22Rv1 (cell line): Measurements from ENCODE around the gene POLR3H.
"Not testable (repeated sequence)": the region's sequence is repeated elsewhere in the genome, so short reads cannot be mapped to it uniquely, and the experiment has no call there.

ENCODE experiments used
- H3K27ac ChIP-seq: fragments of 450-650 bp; 2 replicates; pipeline ENCODE4 v1.5.1; 2017
- ZFX ChIP-seq: fragments of 450-650 bp; IDR thresholded peaks from 2 replicates; pipeline ENCODE4 v1.6.1; 2017; ENCODE audit warnings: antibody characterized with exemption, borderline replicate concordance
- TF ChIP-seq, protein P1 (sequence below): fragments of 450-650 bp; IDR thresholded peaks from 2 replicates; pipeline ENCODE4 v1.5.1; 2017; ENCODE audit warnings: mild to moderate bottlenecking

The POLR3H gene

DNA sequence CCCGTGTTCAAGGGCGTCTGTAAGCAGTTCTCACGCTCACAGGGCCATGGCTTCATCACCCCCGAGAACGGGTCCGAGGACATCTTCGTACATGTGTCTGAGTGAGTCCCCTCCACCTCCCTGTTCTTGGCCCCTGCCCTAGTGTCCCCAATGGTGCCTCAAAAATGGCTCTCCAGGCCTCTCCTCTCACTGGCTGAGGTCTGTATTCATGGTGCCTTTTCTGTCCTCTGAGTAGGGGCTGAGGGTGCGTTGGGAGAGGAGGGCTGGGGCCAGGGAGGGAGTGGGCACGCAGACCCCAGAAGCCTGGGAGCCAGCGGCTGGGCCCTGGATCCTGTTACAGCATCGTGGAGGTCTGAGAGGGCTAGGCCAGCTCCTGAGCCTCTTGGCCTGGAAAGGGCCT lies 29.4 kb upstream of the POLR3H start:
- 0 out of 2 replicates have a peak overlapping the region, but pooled peaks have one; percentile 1 for H3K27ac ChIP-seq
- no peak for TF ChIP-seq ZFX
- TF ChIP-seq, protein P1, sequence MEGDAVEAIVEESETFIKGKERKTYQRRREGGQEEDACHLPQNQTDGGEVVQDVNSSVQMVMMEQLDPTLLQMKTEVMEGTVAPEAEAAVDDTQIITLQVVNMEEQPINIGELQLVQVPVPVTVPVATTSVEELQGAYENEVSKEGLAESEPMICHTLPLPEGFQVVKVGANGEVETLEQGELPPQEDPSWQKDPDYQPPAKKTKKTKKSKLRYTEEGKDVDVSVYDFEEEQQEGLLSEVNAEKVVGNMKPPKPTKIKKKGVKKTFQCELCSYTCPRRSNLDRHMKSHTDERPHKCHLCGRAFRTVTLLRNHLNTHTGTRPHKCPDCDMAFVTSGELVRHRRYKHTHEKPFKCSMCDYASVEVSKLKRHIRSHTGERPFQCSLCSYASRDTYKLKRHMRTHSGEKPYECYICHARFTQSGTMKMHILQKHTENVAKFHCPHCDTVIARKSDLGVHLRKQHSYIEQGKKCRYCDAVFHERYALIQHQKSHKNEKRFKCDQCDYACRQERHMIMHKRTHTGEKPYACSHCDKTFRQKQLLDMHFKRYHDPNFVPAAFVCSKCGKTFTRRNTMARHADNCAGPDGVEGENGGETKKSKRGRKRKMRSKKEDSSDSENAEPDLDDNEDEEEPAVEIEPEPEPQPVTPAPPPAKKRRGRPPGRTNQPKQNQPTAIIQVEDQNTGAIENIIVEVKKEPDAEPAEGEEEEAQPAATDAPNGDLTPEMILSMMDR, result no peak

- not testable (repeated sequence) for H3K27ac ChIP-seq
Observed at GRCh38 chr22:41572305-41572704, 28.0 kb upstream of the POLR3H start.

GRCh38 chr22:41571786-41572185 lies 27.5 kb upstream of the POLR3H start:
- TF ChIP-seq ZFX, result no peak
- TF ChIP-seq, protein P1, result no peak
- H3K27ac ChIP-seq, result no peak overlapping the region

DNA sequence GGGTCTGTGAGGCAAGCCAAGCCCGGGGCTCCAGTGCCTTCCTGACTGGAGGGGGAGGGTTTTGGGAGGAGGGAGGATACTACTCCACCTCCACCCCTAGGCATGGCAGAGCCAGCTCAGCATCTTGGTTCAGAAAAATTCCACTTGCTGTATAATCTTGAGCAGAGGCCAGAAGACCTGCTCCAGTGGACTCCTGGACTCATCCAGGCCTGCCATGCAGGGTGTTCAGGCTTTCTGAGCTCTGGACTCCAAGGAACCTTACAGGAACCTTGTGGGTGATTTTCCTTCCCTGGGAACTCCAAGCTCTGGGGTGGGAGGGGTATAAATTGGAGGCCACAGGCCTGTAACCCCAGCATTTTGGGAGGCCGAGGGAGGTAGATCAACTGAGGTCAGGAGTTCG lies 26.0 kb upstream of the POLR3H start:
- TF ChIP-seq, protein P1, result no peak
- TF ChIP-seq ZFX, result no peak
- H3K27ac ChIP-seq, result no peak overlapping the region

- TF ChIP-seq, protein P1, result no peak
- TF ChIP-seq ZFX, result no peak
- no peak overlapping the region for H3K27ac ChIP-seq
Observed at GRCh38 chr22:41568811-41569210, 24.5 kb upstream of the POLR3H start.

GRCh38 chr22:41567512-41567768 lies 23.2 kb upstream of the POLR3H start:
- no peak overlapping the region for H3K27ac ChIP-seq

DNA sequence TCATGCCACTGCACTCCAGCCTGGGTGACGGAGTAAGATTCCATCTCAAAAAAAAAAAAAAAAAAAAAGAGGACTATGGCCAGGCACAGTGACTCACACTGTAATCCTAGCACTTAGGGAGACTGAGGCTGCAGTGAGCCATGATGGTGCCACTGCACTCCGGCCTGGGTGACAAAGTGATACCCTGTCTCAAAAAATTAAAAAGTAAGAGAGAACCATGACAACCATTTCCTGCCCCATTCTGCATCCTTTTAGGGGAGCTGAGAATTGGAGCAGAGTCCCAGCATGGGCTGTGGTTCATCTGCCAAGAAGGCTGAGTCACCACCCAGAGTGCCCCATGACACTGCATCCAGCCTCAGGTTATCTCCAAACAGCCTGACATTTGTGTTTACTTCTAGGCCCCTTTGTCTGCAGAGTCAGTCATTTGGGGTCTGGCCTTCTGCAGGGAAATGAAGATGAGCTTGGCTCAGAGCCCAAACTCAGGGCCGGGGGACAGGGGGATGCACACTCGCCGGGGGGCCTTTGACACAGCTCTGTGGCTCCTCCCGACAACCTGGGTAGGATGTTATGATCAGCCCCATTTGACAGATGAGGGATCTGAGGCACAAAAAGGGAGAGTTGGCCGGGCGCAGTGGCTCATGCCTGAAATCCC lies 21.3 kb upstream of the POLR3H start:
- TF ChIP-seq, protein P1, result no peak
- no peak for TF ChIP-seq ZFX
- no peak overlapping the region for H3K27ac ChIP-seq

More at GRCh38 chr22:41567512-41567768, 23.2 kb upstream of the POLR3H start:
- TF ChIP-seq, protein P1, result no peak
- TF ChIP-seq ZFX, result no peak

DNA sequence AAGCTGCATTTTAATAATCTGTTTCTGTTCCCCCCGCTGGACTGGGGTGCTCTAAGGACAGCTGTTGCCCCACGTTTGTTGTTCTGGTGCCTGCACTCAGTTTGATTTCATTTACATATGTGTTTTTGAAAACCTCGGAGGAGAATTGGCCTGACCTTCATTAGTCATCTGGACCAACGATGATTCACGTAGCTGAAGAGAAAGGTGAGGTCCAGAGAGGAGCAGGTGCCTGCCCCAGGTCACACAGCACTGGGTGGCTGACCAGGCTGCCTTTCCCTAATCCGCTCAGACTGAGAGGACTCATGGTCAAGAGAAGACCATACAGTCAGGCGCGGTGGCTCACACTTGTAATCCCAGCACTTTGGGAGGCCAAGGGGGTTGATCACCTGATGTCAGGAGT lies 20.3 kb upstream of the POLR3H start:
- TF ChIP-seq, protein P1, result no peak
- no peak for TF ChIP-seq ZFX
- H3K27ac ChIP-seq, result no peak overlapping the region
